DMS114 treated with DMSO at 0.1 percent for 48 hours (cell line): ENCODE data around the gene PDE4C.
A peak's percentile ranks its signal among the peaks of the same experiment; 100 is the strongest.

ENCODE experiments used
- DNase-seq: peaks from one replicate; lab custom pipeline; 2025; ENCODE audit not compliant: unreplicated experiment; lab: John Stamatoyannopoulos, UW

Gene PDE4C

GRCh38 chr19:18254546-18255503, 28.6 kb upstream of the PDE4C start:
- DNase-seq, result no peak

- no peak for DNase-seq
Observed at GRCh38 chr19:18253716-18254115, 27.5 kb upstream of the PDE4C start.

- DNase-seq, result no peak
Observed at GRCh38 chr19:18253130-18253529, 26.9 kb upstream of the PDE4C start.

GRCh38 chr19:18252370-18252717, 26.1 kb upstream of the PDE4C start:
- DNase-seq, result no peak

- peak; percentile 69 for DNase-seq
Observed at GRCh38 chr19:18251587-18252369, 25.5 kb upstream of the PDE4C start.

GRCh38 chr19:18249834-18250233, 23.6 kb upstream of the PDE4C start:
- no peak for DNase-seq

- DNase-seq, result no peak
Observed at GRCh38 chr19:18245297-18245696, 19.1 kb upstream of the PDE4C start.

- no peak for DNase-seq
Observed at GRCh38 chr19:18239303-18239702, 13.1 kb upstream of the PDE4C start.

- no peak for DNase-seq
Observed at GRCh38 chr19:18234194-18234593, 8.0 kb upstream of the PDE4C start.

GRCh38 chr19:18233224-18233825, 7.1 kb upstream of the PDE4C start:
- DNase-seq, result no peak

GRCh38 chr19:18232540-18233223, 6.4 kb upstream of the PDE4C start:
- DNase-seq, result no peak

GRCh38 chr19:18231775-18232174, 5.5 kb upstream of the PDE4C start:
- no peak for DNase-seq

GRCh38 chr19:18230941-18231734, 4.9 kb upstream of the PDE4C start:
- no peak for DNase-seq

- DNase-seq, result no peak
Observed at GRCh38 chr19:18229915-18230314, 3.7 kb upstream of the PDE4C start.

GRCh38 chr19:18229474-18229873, 3.2 kb upstream of the PDE4C start:
- DNase-seq, result no peak

GRCh38 chr19:18227781-18228271, 1.6 kb upstream of the PDE4C start:
- DNase-seq, result no peak

- DNase-seq, result no peak
Observed at GRCh38 chr19:18226956-18227780, 930 bp upstream of the PDE4C start.

- DNase-seq, result no peak
Observed at GRCh38 chr19:18225355-18225701, 910 bp downstream of the PDE4C start.
